HG03064 (cell line): ENCODE results near the gene LRRC74A.

Source experiments
- ATAC-seq: cut with Tn5 transposase; IDR thresholded peaks from one replicate; pipeline ENCODE4 v1.9.1; 2021; ENCODE audit warnings: low read depth; ENCODE audit not compliant: unreplicated experiment

LRRC74A gene

DNA sequence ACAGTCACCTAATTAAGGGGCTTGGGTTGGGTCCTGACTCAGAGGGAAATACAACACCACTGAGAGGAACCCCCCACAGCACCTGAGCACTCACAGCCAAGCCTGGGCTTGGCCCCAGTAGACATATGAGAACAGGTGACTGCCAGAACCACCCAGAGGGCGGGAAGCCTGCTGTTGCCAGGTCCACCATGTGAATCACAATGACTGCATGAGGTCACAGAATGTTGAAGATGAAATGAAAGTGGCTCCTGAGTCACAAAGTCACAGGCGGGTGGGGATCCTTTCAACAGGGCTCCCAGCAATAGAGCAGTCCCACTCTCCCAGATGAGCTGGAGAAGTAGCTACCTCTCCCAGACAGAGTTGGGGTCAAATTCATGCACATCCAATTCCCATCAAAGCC, at the start of gene LRRC74A:
Gene LRRC74A (plus strand): TSS at position 287 of the 400 bp plus-strand sequence. CDS start 290 bp downstream, outside the sequence.
- no peak for ATAC-seq

DNA sequence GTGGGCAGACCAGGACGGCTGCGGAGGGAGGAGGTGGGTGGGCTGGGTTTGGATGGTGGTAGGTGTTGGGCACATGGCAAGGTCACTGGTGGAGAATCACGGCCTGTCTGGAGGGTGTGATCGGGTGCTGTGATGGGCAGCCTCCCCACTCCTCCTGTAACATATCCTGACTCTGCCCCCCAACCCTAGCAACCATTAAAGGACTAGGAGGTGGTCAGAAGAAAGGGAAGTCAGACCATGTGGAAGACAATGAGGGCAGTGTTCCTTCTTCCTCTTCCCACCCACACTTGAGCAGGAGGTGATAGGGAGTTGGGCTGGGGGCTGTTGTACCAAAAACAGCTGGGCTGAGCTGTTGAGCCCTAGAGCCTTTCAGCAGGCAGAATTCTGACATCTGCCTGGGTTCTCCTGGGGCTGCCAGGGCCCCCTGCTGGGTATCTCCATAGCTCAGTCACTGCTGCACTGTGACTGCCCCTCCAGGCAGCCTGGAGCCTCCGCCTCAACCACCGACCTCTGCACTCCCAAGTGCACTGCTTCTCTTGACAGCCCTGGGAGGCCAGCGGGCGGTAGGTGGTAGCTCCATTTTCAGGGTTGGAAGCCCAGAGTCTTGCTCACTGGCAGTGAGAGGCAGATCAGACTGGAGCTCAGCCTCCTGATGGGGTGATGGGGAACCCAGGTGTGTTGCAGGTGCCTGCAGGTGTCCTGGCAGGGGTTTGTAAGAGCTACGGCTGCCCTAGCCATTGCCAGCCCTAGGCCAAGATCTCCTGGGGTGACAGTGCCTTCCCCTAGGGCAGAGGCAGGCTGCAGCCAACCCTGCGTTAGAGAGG, 49.6 kb upstream of the LRRC74A start:
- ATAC-seq, result no peak

DNA sequence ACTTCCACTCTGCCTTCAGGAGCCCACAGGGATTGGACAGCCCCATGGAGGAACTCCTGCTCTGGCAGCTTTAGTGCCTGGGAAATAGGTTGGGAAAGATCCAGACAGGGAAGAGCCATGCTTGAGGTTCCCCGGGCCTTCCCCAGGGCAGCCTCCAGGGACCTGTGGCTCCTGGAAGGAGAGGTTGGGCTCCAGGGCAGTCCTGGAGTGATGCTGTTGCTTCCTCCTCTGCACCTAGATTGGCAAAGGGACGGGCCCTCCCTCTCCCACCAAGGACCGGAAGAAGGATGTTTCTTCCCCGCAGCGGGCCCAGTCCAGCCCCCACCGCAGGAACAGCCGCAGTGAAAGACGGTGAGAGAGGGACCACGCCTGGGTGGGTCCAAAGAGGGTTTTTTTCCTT, 48.5 kb upstream of the LRRC74A start:
- no peak for ATAC-seq

DNA sequence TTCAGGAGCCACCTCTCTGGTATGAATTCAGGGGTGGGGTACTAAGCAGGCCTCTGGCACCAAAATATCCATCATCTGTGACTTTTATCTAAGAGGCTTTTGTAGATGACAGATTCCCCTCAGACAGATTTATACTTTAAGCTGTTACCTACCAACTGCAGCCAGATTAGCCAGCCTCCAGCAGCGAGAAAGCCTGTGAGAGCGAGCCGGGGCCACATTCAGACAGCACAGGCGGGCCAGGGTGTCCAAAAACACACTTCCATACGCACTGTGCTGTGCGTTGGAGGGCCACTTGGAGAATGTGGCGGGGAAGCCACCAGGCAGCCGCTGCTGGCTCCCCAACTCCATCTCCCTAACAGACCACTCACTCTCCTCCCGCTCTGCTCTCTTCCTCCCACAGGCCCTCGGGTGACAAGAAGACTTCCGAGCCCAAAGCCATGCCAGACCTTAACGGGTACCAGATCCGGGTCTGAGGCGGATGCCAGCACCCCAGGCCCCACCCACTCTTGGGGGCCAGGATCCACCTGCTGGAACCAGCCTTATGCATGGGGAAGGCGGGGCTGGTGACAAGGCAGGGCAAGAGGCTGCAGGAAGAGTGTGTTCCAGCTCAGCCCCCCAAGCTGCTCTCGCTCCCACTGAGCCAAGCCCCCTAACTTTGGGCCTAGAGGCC, 47.5 kb upstream of the LRRC74A start:
- ATAC-seq, result no peak

DNA sequence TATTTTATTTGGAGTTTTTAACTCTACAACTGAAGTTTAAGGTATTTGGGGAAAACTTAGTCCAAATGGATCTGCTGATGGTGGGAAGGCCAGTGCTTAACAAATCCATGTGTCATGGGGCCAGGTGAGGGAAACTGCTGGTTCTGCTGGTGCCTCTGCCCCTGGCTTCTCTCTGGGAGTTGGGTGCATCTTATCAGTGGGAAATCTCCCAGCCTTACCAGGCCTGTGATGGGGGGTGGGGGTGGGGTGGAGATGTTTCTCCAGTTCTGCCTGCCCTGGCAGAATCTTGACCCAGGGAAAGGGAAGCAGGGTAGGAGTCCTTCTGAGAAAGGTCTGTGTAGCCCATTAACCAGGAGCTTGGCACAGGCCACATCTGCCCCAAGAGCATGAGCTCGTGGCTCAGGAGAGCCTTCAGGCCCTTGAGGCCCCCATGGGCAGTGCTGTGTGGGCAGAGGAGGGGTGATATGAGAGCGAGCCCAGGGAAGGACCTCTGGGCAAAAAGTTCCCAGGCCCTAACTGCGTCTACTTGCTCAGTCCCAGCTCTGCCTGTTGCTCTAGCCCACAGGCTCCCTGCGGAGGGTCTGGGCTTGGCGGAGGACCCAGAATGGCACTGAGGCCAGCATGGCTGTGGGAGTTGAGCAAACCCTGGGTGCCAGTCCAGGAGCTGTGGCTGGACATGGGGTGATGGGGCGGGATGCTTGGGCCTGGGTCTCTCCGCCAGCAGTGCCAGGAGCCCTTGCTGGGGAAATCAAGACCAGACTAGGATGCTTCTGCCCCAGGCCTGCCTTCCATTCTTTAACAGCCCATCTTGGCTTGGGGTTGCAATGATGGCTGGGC, 46.8 kb upstream of the LRRC74A start:
- no peak for ATAC-seq

DNA sequence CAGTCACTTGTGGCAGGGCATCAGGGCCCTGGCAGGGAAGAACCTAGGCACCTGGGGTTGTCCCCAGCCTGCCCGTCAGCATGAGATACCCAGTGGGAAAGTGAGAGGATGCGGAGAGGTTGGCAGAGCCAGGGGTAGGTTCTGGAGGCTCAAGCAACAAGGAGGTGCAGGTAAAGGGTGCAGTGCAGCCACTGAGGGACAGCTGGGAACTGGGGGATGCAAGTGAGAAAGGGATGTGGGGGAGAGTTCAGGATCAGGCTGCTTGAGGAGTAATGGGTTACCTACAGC, 46.2 kb upstream of the LRRC74A start:
- ATAC-seq, result no peak

DNA sequence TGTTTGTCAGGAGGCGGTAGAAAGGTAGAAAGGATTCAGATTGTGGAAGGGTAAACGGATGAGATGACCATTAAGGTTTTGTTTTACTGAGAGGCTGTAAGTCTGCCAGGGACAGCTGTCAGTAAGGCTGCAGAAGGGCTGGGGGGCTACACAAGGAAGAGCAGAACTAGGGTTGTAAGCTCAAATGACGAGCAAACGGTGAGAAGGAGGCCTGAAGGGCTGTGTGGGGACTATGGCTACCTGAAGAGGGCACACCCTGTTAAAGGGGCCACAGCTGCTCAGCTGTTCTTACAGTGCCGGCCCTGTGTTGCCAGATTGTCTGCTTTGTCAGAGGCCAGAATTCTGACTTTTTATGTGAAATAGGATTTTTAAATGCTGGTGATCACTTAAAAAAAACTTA, 45.8 kb upstream of the LRRC74A start:
- no peak for ATAC-seq

DNA sequence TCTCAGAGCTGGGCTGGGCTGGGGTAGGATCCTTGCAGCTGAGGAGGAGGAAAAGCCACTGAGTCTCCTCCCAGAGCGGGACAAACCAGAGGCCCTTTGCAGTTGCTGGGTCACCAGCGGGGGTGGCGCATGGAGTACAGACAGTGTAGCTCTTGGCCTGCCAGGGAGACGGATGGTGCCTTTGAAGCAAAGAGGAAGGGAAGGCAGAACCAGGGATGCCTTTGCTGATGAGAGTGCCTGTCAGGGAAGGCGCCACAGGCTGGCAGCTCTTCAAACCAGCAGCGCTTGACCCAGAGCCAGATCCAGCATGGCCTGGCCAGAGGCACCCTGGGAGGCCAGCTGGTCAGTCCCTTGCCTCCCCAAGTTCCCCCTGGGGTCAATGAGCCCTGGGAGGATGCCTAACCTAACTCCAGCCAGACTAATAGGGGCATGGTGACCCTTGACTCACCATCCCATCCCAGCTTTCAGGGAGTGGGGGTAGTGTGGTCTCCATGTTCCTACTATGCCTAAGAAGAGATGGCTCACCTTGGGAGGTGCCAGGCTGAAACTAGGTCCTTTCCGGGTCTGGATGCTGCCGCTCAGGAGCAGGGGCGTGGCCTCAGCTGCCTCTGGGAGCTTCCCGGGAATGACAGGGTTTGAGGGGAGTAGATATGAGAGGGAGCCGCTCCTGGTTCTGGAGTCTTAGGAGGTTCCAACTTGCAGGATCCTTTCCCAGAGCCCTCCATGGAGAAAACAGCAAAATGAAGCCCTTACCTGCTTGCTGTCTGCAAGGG, 45.1 kb upstream of the LRRC74A start:
- no peak for ATAC-seq

DNA sequence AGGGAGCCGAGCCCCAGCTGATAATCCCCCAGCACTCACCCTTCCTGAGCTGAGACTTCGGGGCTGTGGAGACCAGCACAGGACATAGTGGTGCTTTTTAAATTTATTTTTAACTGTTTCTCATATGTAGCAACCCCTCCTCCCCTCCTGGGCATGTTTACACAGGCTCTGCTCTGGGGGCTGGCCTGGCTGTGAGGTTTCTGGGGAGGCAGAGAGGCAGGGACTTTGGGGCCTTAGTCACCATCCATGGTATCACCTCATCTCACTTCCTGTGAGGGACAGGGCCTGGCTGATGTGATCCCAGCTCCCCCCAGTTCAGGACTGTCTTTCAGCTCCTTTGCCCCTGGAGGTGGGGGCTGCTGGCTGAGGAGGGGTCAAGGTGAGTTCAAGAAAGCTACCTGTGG, 44.6 kb upstream of the LRRC74A start:
- no peak for ATAC-seq

DNA sequence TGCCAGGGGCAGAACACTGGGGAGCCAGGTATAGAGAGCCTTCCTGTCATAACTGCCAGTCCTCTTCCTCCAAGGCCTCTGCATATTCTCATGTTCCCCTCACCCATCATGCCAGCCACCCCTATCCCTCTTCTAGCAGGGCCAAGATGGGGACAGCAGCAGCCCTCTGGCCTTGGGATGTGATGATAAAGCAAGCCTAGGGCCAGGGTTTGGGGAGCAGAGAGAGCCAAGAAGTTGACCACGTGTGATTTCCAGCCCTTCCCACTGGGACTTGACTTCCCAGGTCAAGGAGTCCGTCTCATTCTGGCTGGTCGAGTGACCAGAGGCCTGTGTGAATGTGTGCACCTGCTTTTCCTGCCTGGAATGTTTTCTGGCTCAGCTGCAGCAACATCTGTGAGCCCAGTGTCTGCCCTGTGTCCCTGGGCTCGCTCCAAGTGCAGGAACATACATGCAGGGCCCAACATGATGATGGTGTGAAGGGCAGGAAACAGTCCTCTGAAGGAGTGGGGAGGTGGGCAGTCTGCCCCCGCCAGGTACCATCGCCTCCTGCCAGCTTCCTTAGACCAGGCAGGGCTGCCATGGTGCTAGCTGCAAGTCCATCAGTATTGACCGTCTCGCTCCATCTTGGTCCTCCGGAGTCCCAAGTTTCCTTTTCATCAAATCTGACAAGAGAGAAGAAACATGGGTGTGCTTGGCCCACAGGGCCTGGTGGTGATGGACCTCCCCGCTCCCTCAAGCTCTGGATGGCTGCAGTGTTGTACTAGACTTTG, 43.9 kb upstream of the LRRC74A start:
- no peak for ATAC-seq

DNA sequence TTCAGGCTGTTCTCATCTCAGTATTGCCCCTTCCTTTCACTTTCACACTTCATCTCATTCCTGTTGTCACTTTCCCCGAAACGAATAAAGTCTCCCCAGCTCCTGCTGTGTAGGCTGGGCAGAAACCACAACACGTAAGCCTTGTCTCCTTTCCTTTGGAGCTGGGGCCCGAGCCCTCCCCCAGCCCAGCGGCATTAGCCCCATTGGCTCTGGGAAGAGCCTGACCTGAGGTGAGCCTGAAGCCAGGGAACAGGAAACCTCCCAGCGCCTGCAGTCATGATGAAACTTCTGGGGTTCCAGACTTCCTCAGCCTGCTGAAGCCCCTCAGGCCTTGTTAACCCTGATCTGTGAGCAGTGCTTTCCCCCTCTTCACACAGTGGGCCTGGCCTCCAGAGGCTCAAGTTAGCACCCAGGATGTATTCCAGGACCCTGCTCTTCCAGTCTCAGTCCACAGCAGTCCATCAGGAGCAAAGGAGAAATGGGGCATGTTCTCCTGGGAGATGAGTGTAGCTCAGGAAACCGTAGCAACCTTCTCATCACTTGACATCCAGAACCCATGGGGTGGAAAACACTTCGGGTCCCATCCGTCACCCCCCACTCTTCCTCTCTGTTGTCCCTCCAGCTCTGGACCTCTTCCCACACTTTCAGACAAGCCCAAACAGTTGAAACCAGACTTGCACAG, 43.2 kb upstream of the LRRC74A start:
- ATAC-seq, result no peak

DNA sequence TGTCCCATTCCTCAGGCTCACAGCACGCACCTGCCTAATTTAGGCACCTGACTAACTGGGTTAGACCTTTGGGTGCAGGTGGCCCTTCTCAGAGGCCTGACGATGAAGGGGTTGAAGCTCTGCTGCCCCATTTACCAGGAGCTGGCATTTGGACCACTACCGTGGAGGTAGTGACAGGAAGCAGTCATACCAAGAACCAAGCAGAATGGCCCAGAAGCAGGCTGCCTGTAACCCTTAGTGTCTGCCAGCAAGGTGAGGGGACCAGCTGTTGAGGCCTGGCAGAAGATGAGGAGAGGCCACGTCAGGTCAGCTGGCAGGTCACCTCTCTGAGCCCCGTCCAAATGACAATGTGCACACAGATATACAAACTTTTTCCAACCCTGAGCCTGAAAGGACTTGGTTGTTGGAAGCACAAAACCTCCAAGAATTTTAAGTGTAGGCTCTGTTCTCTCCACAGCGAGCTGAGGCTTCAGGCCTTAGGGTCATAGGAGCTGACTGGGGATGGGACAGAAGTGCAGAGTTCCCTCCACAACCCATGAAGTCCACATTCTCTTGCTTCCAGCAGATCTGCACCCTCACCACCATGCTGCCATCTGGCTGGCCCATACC, 41.8 kb upstream of the LRRC74A start:
- ATAC-seq, result no peak

DNA sequence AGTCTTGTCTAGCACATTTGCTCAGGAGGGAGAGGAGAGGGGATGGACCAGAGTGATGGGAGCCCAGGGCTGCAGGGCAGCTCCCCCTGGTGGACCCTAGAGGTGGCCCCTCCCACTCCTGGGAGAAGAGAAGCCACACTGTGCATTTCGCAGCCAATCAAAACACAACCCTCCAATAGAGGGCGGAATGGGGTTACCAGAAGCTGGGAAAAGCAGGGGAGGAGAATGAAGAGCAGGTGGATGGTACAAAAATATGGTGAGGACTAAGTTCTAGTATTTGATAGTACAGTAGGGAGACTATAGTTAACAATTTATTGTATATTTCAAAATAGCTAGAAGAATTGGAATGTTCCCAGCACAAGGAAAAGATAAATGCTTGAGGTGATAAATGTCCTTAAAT, 41.3 kb upstream of the LRRC74A start:
- ATAC-seq, result no peak

DNA sequence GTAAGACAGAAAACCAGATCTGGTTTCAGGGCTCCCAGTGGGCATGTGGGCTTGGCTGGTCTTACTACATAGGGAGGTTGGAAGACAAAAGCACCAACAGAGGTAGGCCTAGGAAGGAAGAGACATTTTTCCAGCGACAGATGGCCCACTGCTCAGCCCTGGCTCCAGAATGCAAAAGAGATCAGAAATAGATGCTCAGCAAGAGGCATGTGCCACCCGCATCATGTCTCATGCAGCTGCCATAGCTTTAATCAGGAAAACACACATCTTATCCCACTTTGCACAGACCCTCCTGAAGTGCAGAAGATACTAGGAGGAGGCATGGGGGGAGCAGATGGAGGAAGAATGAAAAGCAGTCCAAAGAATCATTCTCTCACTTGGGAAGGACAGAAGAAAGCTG, 39.6 kb upstream of the LRRC74A start:
- ATAC-seq, result no peak

DNA sequence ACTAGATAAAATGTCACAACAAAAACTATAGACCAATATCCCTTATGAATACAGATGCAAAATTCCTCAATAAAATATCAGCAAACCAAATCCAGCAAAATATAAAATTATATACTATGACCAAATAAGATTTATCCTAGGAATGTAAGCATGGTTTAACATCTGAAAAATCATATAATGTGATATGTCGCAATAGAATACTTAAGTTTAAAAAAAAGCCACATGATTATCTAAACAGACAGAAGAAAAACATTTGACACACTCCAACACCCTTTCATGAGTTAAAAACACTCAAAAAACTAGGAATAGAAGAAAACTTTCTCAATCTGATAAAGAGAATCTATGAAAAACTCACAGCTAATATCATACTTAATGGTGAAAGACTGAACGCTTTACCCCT, 33.8 kb upstream of the LRRC74A start:
- ATAC-seq, result no peak

DNA sequence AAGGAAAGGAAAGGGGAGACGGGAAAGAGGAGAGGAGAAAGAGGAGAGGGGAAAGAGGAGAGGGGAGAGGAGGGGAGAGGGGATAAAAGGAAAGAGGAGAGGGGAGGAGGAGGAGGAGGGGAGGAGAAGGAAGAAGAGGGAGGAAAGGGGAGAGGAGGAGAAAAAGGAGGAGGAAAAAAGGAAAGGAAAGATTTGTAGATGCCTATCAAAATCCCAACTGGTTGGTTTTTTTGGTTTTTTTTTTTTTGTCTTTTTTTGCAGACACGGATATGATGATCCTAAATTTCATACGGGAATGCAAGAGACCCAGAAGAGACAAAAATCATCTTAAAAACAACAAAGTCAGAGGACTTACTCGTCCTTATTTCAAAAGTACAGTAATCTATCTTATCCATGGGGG, 32.9 kb upstream of the LRRC74A start:
- no peak for ATAC-seq

DNA sequence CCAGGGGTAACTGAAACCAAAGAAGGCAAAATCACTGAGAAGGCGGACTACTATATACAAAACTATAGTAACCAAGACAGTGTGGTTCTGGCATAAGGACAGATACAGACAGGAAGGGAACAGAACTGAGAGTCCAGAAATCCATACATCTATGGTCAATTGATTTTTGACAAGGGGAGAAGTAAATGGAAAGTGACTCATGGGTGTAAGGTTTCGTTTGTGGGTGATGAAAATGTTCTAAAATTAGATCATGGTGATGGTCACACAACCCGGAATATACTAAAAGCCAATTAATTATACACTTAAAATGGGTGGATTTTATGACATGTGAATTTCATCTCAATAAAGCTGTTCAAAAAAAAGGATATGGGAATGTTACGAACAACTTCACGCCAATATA, 32.3 kb upstream of the LRRC74A start:
- ATAC-seq, result no peak

DNA sequence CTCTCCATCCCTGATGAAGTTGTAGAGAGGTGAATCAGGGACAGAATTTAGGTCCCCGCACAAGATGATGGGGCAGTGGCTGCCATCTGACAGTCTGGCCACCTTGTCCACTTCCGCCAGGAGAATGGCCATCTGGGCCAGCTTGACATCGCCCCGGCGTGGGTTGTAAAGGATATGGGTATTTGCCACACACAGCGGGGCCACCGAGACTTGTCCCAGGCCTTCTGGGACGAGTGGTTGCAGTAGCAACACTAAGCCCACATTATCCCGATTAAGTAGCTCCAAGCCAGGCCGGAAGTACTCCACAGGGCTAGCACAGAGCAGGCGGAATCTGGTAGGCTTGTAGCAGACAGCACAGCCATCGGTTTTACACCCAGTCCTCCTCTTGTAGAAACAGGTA, 19.8 kb upstream of the LRRC74A start:
- no peak for ATAC-seq

DNA sequence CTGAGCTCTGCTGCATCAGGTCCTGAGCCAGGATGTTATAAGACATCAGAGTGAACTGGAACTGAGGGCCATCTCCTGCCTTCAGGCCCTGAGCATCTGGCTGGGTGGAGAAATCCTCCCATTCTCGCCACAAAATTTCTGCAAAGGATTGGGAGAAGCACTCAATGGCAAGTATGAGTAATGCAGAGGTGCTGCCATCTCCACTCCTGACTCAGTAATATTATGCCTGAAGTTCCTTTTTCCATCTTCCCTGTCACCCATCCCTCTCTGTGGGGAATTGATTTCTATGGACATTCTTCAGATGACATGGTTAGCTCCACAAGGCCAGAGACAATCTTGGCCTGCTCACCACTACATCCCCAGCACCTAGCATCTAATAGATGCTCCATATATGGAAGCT, 18.2 kb upstream of the LRRC74A start:
- ATAC-seq, result no peak
